ENCODE measurements around the gene KCP.

The KCP gene

GRCh38 chr7:128827248-128827958 lies 83.1 kb downstream of the KCP start:
- no peak for DNase-seq (ENCODE audit: low spot score)

GRCh38 chr7:128826916-128827247 lies 83.6 kb downstream of the KCP start:
- no peak for DNase-seq (ENCODE audit: low spot score)

Data from activated CD4-positive, alpha-beta T cell treated with anti-CD3 and anti-CD28 coated beads, Interleukin-2, Interleukin-4, amounts not matched to agents 100 ng/mL and 50 ng/mL, durations not matched to agents 16 hours and 8 hours (primary cell).